PC-3 (cell line): ENCODE measurements around the gene PKM. TPM values are rescaled to one million over a fixed set of nuclear protein-coding genes. Genes with fewer than 3 reads are reported as not detected.

ENCODE experiments used
- ATAC-seq: fragments of 200-7000 bp; cut with Tn5 transposase; 2 replicates; pipeline ENCODE4 v1.9.1; 2020; ENCODE audit warnings: mild to moderate bottlenecking, moderate library complexity
- BruUV-seq: library from RNA; stranded (reverse); fragments of 400-500 nt; replicated peaks from 2 replicates; lab custom pipeline; 2021; lab: Mats Ljungman, UMichigan
- CTCF ChIA-PET: fragments of 300-600 bp; sonication (Branson Sonifier 250); formaldehyde crosslinking; loops from one replicate; lab custom pipeline; 2022; ENCODE audit warnings: antibody characterized with exemption; lab: Charles Lee
- POLR2A ChIA-PET: fragments of 300-600 bp; sonication (Branson Sonifier 250); formaldehyde crosslinking; loops from one replicate; lab custom pipeline; 2022; ENCODE audit warnings: antibody characterized with exemption; ENCODE audit not compliant: unreplicated experiment; lab: Charles Lee
- DNase-seq: peaks from one replicate; pipeline ENCODE4 v3.0.0-alpha.2; 2015
- H2AFZ ChIP-seq: fragments of 300-600 bp; sonication (generic); 2 replicates; pipeline ENCODE4 v1.6.0; 2016; ENCODE audit warnings: antibody characterized with exemption, low read length
- H3F3A ChIP-seq: fragments of 300-600 bp; sonication (generic); one replicate; pipeline ENCODE4 v1.6.0; 2017; ENCODE audit warnings: antibody characterized with exemption, low read length, control low read depth, mild to moderate bottlenecking; ENCODE audit not compliant: unreplicated experiment
- H3K27ac ChIP-seq: fragments of 300-600 bp; sonication (generic); 2 replicates; pipeline ENCODE4 v1.5.1; 2016; ENCODE audit warnings: mild to moderate bottlenecking, low read length
- H3K27me3 ChIP-seq: fragments of 300-600 bp; sonication (generic); 2 replicates; pipeline ENCODE4 v1.6.1; 2016; ENCODE audit warnings: low read length, mixed read lengths
- H3K36me3 ChIP-seq: fragments of 300-600 bp; sonication (generic); 2 replicates; pipeline ENCODE4 v1.6.1; 2016; ENCODE audit warnings: low read depth, mixed run types, low read length, mixed read lengths
- H3K4me1 ChIP-seq: fragments of 300-600 bp; sonication (generic); 2 replicates; pipeline ENCODE4 v1.5.1; 2016; ENCODE audit warnings: low read length; ENCODE audit not compliant: insufficient read depth
- H3K4me2 ChIP-seq: fragments of 300-600 bp; sonication (generic); 2 replicates; pipeline ENCODE4 v1.6.0; 2016; ENCODE audit warnings: low read length
- H3K4me3 ChIP-seq: fragments of 300-600 bp; sonication (generic); 2 replicates; pipeline ENCODE4 v1.5.1; 2016; ENCODE audit warnings: mild to moderate bottlenecking, low read length, mixed read lengths
- H3K79me2 ChIP-seq: fragments of 300-600 bp; sonication (generic); 2 replicates; pipeline ENCODE4 v1.6.1; 2017; ENCODE audit warnings: low read length, mixed read lengths
- H3K9ac ChIP-seq: fragments of 300-600 bp; sonication (generic); 2 replicates; pipeline ENCODE4 v1.6.0; 2016; ENCODE audit warnings: mild to moderate bottlenecking, low read length
- H3K9me2 ChIP-seq: fragments of 300-600 bp; sonication (generic); replicated peaks from 2 replicates; pipeline ENCODE4 v1.6.1; 2016; ENCODE audit warnings: mixed run types, low read length, mixed read lengths
- H3K9me3 ChIP-seq: fragments of 300-600 bp; sonication (generic); 2 replicates; pipeline ENCODE4 v1.6.1; 2016; ENCODE audit warnings: low read length, mixed read lengths
- H4K20me1 ChIP-seq: fragments of 300-600 bp; sonication (generic); 2 replicates; pipeline ENCODE4 v1.6.1; 2016; ENCODE audit warnings: low read length, mixed read lengths
- CTCF ChIP-seq: fragments of 300-600 bp; sonication (generic); conservative IDR thresholded peaks from 2 replicates; pipeline ENCODE4 v1.5.1; 2017; ENCODE audit warnings: antibody characterized with exemption, low read depth, mild to moderate bottlenecking, low read length
- EZH2 ChIP-seq: fragments of 300-600 bp; sonication (generic); IDR thresholded peaks from one replicate; pipeline ENCODE4 v1.6.1; 2017; ENCODE audit warnings: antibody characterized with exemption, mild to moderate bottlenecking, low read length; ENCODE audit not compliant: unreplicated experiment
- EZH2phosphoT487 ChIP-seq: fragments of 300-600 bp; sonication (generic); IDR thresholded peaks from 2 replicates; pipeline ENCODE4 v1.6.1; 2018; ENCODE audit warnings: mild to moderate bottlenecking, antibody characterized with exemption, low read length, borderline replicate concordance
- intact Hi-C: fragments of 100-400 bp; cut with micrococcal nuclease; formaldehyde crosslinking; loops from 2 replicates; pipeline ENCODE4 v1.9.0; 2023
- total RNA-seq: library from RNA; depleted of rRNA; stranded (reverse); fragments of >200 nt; gene quantifications from 2 replicates; pipeline ENCODE4 v1.2.3, GENCODE V29; 2014

The PKM gene
- total RNA-seq, 1 experiment from 2014 or later: 1,963 TPM

GRCh38 chr15:72202302-72202701 lies 28.7 kb downstream of the PKM start:
- ChIA-PET CTCF (no interaction called here), POLR2A (no interaction called here)
- ATAC-seq (no peak), DNase-seq (no peak)
- H3K79me2 ChIP-seq: 0 out of 2 replicates have a peak, but pooled peaks cover 9% of the 10 kb centered on the region
- peaks cover 93% of the 10 kb centered on the region for H3K36me3 ChIP-seq
- no peaks in the 10 kb centered on the region for H3K9me3 ChIP-seq
- no peaks in the 10 kb centered on the region for H3K27me3 ChIP-seq
- H3F3A ChIP-seq: peaks cover 41% of the 10 kb centered on the region
- no peak overlapping the region for H3K4me3 ChIP-seq
- intact Hi-C loops: no loop called here
- peaks cover 68% of the 10 kb centered on the region for H4K20me1 ChIP-seq
- TF ChIP-seq EZH2: no peak
- TF ChIP-seq CTCF: no peak
- no peak for TF ChIP-seq EZH2phosphoT487
- no peaks in the 10 kb centered on the region for H3K4me1 ChIP-seq
- H3K4me2 ChIP-seq: no peak overlapping the region
- no peaks in the 10 kb centered on the region for H3K9me2 ChIP-seq
- H3K9ac ChIP-seq: no peak overlapping the region
- BruUV-seq: no TSS peak
- no peak overlapping the region for H3K27ac ChIP-seq
- no peak overlapping the region for H2AFZ ChIP-seq

GRCh38 chr15:72201391-72201921 lies 29.5 kb downstream of the PKM start:
- TF ChIP-seq EZH2 (no peak), EZH2phosphoT487 (no peak), CTCF (no peak)
- Histone ChIP-seq H4K20me1 (peaks cover 59% of the 10 kb centered on the region), H3K27me3 (no peaks in the 10 kb centered on the region), H3K4me2 (no peak overlapping the region), H3K9me3 (no peaks in the 10 kb centered on the region), H3K4me3 (no peak overlapping the region), H3K9ac (no peak overlapping the region), H3K27ac (no peak overlapping the region), H3F3A (peaks cover 39% of the 10 kb centered on the region), H2AFZ (no peak overlapping the region), H3K36me3 (peaks cover 85% of the 10 kb centered on the region), H3K9me2 (no peaks in the 10 kb centered on the region), H3K4me1 (no peaks in the 10 kb centered on the region), H3K79me2 (0 out of 2 replicates have a peak, but pooled peaks cover 6% of the 10 kb centered on the region)
- ChIA-PET POLR2A (interaction anchor here (0.6 kb wide), 1 partner anchor 9 kb away, joined by 7 read pairs; no protein-coding TSS in a partner anchor), CTCF (no interaction called here)
- ATAC-seq (no peak), DNase-seq (no peak)
- intact Hi-C loops: no loop called here
- no TSS peak for BruUV-seq

- CTCF ChIA-PET: no interaction called here
- peaks cover 53% of the 10 kb centered on the region for H4K20me1 ChIP-seq
These were observed 30.4 kb downstream of the PKM start for GRCh38 chr15:72200395-72201237.

More at GRCh38 chr15:72200395-72201237, 30.4 kb downstream of the PKM start:
- Histone ChIP-seq H3K4me2 (no peak overlapping the region), H3K36me3 (peaks cover 77% of the 10 kb centered on the region), H3K27me3 (no peaks in the 10 kb centered on the region), H2AFZ (no peak overlapping the region), H3K9me3 (no peaks in the 10 kb centered on the region), H3K4me1 (no peaks in the 10 kb centered on the region), H3K4me3 (no peak overlapping the region), H3K27ac (no peak overlapping the region), H3K9me2 (no peaks in the 10 kb centered on the region), H3K79me2 (0 out of 2 replicates have a peak, but pooled peaks cover 4% of the 10 kb centered on the region), H3K9ac (no peak overlapping the region), H3F3A (peaks cover 33% of the 10 kb centered on the region)
- TF ChIP-seq EZH2 (no peak), CTCF (no peak), EZH2phosphoT487 (no peak)
- POLR2A ChIA-PET: interaction anchor here (0.6 kb wide), 1 partner anchor 10 kb away, joined by 7 read pairs; no protein-coding TSS in a partner anchor
- BruUV-seq: no TSS peak
- DNase-seq (no peak), ATAC-seq (no peak)
- intact Hi-C loops: no loop called here
